GM18520 (cell line): ENCODE data around the gene ZBTB22.
"Not testable (repeated sequence)": the region's sequence is repeated elsewhere in the genome, so short reads cannot be mapped to it uniquely, and the experiment has no call there.

Experiments
- ATAC-seq: cut with Tn5 transposase; IDR thresholded peaks from one replicate; pipeline ENCODE4 v1.9.1; 2021; ENCODE audit not compliant: unreplicated experiment

ZBTB22 gene

DNA sequence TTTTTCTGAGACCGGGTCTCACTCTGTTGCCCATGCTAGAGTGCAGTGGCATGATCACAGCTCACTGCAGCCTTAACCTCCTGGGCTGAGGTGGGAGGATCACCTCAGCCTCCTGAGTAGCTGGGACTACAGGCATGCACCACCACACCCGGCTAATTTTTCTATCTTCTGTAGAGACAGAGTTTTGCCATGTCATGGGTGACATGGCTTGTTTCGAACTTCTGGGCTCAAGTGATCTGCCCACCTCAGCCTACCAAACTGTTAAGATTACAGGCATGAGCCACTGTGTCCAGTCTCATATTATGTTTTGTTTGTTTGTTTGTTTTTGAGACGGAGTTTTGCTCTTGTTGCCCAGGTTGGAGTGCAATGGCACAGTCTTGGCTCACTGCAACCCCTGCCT is 32.3 kb downstream of the ZBTB22 start:
- not testable (repeated sequence) for ATAC-seq

GRCh38 chr6:33280539-33280938 is 37.0 kb downstream of the ZBTB22 start:
- no peak for ATAC-seq

DNA sequence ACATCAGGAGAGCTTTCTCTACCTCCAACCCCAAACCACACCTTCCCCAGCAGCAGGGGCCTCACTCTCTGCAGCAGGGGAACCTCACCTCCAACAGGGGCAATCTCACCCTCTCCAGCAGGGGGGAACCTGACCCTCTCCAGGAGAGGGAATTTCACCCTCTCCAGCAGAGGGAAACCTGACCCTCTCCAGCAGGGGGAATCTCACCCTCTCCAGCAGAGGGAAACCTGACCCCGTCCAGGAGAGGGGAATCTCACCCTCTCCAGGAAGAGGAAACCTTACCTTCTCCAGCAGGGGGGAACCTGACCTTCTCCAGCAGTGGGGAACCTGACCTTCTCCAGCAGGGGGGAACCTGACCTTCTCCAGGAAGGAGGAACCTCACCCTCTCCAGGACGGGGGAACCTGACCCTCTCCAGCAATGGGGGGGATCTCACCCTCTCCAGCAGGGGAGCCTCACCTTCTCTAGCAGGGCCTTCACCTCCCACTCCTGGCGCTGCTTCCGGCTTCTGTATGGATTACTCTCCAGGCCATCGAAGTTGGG is 37.5 kb downstream of the ZBTB22 start:
- ATAC-seq = no peak

GRCh38 chr6:33279257-33279695 is 38.3 kb downstream of the ZBTB22 start:
- ATAC-seq = no peak

DNA sequence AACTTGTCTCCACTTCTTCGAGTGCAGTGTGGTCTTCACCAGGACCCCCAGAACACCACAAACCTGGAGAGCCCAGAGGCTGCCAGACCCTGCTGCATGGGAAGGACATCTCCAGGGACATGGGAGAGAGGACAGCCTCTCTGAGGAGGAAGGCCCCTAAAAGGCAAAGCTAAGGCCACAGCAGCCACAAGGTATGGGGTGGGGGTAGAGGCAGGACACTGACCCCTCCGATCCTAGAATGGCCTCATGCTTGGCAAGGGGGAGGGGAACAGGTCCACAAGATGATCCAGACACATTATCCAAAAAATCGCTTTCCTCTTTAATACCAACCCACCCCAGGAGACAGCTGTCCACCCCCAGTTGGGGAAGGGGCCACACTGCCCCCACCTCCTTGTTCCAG is 38.7 kb downstream of the ZBTB22 start:
- no peak for ATAC-seq

- no peak for ATAC-seq
These were observed 39.2 kb downstream of the ZBTB22 start for GRCh38 chr6:33278392-33278741.

DNA sequence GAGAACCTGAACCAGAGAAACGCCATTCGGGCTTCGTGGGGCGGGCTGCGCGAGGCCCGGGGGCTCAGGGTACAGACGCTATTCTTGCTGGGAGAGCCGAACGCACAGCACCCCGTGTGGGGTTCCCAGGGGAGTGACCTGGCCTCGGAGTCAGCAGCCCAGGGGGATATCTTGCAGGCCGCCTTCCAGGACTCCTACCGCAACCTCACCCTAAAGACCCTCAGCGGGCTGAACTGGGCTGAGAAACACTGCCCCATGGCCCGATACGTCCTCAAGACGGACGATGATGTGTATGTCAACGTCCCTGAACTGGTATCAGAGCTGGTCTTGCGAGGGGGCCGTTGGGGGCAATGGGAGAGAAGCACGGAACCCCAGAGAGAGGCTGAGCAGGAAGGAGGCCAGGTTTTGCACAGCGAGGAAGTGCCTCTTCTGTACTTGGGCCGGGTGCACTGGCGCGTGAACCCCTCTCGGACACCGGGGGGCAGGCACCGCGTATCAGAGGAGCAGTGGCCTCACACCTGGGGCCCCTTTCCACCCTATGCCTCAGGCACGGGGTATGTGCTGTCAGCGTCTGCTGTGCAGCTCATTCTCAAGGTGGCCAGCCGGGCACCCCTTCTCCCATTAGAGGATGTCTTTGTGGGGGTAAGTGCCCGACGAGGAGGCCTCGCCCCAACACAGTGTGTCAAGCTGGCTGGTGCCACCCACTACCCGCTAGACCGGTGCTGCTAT is 39.7 kb downstream of the ZBTB22 start:
- ATAC-seq = peak; percentile 10

GRCh38 chr6:33276864-33277662 is 40.5 kb downstream of the ZBTB22 start, which contains the start of gene B3GALT4:
Gene B3GALT4 (plus strand): TSS chr6:33277123. CDS start chr6:33277420, 297 bp downstream.
- ATAC-seq = peak; percentile 42

DNA sequence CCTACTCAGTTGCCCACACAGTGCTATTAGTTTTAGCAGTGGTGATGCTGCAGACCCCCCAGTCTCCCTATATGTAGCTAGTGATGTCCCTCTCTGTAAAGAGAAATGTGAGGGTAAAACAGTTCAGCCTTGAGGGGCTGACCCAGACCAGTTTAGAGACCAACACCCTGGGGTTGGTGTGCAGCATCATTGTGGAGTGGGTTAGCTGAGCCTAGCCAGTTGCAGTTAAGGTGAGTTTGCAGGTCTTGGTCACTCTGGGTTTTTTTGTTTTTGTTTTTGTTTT is 41.0 kb downstream of the ZBTB22 start:
- no peak for ATAC-seq

DNA sequence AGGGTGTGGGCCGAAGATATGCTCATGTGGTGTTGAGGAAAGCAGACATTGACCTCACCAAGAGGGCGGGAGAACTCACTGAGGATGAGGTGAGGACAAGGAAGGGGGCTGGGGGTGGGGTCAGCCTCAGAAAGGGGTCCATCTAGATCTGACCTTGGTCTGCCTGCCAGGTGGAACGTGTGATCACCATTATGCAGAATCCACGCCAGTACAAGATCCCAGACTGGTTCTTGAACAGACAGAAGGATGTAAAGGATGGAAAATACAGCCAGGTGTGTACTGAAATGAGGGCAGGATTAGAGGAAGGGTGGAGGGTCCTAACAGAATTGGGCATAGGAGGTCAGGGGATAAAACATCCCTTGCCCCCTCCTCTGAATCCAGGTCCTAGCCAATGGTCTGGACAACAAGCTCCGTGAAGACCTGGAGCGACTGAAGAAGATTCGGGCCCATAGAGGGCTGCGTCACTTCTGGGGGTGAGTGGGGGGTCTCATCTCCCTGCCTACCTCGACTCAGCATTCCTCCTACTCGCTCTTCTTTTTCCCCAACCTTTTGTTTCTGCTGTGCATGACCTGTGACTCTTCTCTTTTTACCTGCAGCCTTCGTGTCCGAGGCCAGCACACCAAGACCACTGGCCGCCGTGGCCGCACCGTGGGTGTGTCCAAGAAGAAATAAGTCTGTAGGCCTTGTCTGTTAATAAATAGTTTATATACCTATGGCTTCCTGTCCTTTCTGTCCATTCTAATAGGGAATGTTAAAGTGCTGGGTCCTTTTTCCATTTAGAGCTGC is 41.6 kb downstream of the ZBTB22 start:
- not testable (repeated sequence) for ATAC-seq

GRCh38 chr6:33273924-33274902 is 43.3 kb downstream of the ZBTB22 start:
- ATAC-seq = no peak

GRCh38 chr6:33273129-33273923 is 44.2 kb downstream of the ZBTB22 start:
- ATAC-seq = no peak

DNA sequence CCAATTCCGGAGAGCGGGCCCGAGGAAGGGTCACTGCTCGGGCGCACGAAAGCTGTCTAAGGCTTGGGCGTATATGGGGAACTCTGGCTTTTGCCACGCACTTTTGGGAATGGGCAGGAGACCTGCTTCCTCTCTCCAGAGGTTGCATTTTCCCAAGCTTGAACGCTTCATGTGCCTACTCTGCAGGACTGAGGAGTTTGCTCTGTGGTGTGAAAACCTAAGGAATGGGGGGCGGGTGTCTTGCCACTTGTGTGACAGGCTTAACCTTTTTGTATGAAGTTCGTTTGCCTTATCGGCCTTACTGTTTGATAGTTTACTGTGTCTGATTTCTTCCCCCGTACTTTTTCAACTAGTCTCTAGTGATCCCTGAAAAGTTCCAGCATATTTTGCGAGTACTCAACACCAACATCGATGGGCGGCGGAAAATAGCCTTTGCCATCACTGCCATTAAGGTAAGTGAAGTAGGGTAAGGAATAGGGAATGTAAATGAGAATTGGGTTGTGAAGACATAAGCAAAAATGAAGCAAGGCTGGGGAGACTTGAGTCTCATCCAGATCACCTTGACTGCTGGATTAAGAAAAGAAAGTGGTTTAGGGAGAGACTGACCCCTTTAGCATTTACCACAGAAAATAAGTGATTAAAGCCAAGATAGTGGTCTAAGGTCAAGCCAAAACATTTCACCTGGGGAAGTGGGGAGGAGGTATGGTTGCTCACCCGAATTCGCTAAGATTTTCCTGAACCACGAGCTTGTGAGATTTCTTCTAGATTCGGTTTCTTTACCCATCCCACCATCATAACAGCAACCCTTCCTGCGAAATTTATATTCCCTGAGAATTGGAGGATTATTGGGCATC is 45.0 kb downstream of the ZBTB22 start:
- no peak for ATAC-seq

- ATAC-seq = peak; percentile 80
These were observed 45.9 kb downstream of the ZBTB22 start, which contains the start of the genes RPS18 and VPS52 for GRCh38 chr6:33271468-33272274. Gene RPS18 (plus strand): TSS chr6:33272075. CDS start chr6:33272120, 45 bp downstream. Gene VPS52 (minus strand): TSS chr6:33271876. CDS start chr6:33271675, 201 bp downstream.

- no peak for ATAC-seq
These were observed 46.5 kb downstream of the ZBTB22 start for GRCh38 chr6:33271117-33271467.
